Natural killer cell treated with Interleukin-12 subunit alpha and Interleukin-12 subunit beta and Interleukin-15 and Interleukin-18, amount 100 ng/mL, for 72 hours (primary cell): Measurements from ENCODE around the gene PARP14. TPM values are rescaled to one million over a fixed set of nuclear protein-coding genes. Genes with fewer than 3 reads are reported as not detected.
"Not testable (repeated sequence)": the region's sequence is repeated elsewhere in the genome, so short reads cannot be mapped to it uniquely, and the experiment has no call there.

ENCODE experiments used
- ATAC-seq, 2 donors: fragments of 150-1000 bp; cut with Tn5 transposase in 1 of 2; sonication (Bioruptor Pico), chemical (Tn5 transposase) in 1 of 2; 2 replicates each; pipeline ENCODE4 v1.10.0; 2021
- DNase-seq: peaks from one replicate; pipeline ENCODE4 v3.0.0; 2022; ENCODE audit warnings: low spot score
- H3K27ac Mint-ChIP-seq, 2 donors: 1 replicate in 1 of 2; 2 replicates in 1 of 2; pipeline ENCODE4 v1.8.0; 2022; ENCODE audit warnings: mixed read lengths in 2 of 2, mild to moderate bottlenecking in 1 of 2, moderate library complexity in 1 of 2
- H3K27me3 Mint-ChIP-seq, 2 donors: 1 replicate in 1 of 2; 2 replicates in 1 of 2; pipeline ENCODE4 v1.8.0; 2022; ENCODE audit warnings: mixed read lengths in 2 of 2
- H3K36me3 Mint-ChIP-seq: one replicate; pipeline ENCODE4 v1.8.0; 2022; ENCODE audit warnings: mixed read lengths
- H3K4me1 Mint-ChIP-seq, 2 donors: 1 replicate in 1 of 2; 2 replicates in 1 of 2; pipeline ENCODE4 v1.8.0; 2022; ENCODE audit warnings: low read depth in 2 of 2, mixed read lengths in 2 of 2, mild to moderate bottlenecking in 1 of 2
- H3K4me3 Mint-ChIP-seq: one replicate; pipeline ENCODE4 v1.8.0; 2022; ENCODE audit warnings: mixed read lengths
- H3K9me3 Mint-ChIP-seq: 2 replicates; pipeline ENCODE4 v1.8.0; 2022; ENCODE audit warnings: mixed read lengths
- total RNA-seq, 2 donors: library from RNA; stranded (reverse); gene quantifications; one replicate each; pipeline ENCODE4 v1.2.3, GENCODE V29; 2022

The PARP14 gene
- total RNA-seq, 2 donors from 2014 or later: 142 to 143 TPM

DNA sequence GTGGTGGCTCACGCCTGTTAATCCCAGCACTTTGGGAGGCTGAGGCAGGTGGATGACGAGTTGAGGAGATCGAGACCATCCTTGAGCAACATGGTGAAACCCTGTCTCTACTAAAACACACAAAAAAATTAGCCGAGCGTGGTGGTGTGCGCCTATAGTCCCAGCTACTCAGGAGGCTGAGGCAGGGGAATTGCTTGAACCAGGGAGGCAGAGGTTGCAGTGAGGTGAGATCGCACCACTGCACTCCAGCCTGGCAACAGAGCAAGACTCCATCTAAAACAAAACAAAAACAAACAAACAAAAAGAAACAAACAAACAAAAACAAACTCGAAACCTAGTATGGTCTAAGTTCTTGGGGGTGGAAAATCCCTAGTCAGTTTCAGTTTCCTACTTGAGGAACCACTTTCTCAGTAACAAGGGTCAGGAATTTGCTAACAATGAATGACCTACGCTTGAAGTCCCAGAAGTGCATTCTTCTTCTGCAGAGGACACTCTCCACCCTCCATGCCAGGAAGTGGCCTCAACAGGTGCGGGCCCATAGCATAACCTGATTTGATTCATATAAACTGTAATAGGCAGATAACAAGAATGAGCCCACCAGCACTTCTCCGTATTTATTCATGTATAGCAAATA, 2.3 kb downstream of the PARP14 start:
- peak overlapping the region; percentile 90 to 98 for H3K27ac Mint-ChIP-seq
- ATAC-seq, H3K27me3 Mint-ChIP-seq, H3K9me3 Mint-ChIP-seq, DNase-seq: not testable (repeated sequence)
- peaks cover 30% of the 10 kb centered on the region for H3K36me3 Mint-ChIP-seq
- H3K4me1 Mint-ChIP-seq: peaks cover 64% of the 10 kb centered on the region in 2 donors
- H3K4me3 Mint-ChIP-seq: peak overlapping the region; percentile 94

DNA sequence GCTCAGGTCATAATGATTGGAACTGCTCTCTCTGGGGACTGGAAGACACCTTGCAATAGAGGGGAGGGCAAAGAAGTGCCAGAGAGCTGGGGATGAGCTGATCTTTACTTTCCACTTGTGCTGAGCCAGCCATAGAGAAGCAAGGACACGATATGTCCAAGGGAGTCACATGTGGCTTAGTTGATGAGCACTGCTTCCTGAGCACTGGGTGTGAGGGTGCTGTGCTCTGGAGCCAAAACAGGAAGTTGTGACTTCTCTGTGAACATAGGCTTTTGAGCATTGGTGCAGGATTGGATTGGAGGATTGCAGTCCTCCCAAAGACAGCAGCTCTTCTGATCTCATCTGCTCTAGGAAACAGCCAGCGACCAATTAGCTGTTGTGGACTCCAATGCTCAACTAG, 6.7 kb downstream of the PARP14 start:
- no peaks in the 10 kb centered on the region for H3K27me3 Mint-ChIP-seq
- peaks cover 47% of the 10 kb centered on the region for H3K36me3 Mint-ChIP-seq
- H3K4me3 Mint-ChIP-seq: no peak overlapping the region
- peak overlapping the region in 1 of 2 donors; percentile 30 for H3K27ac Mint-ChIP-seq
- no peak for DNase-seq
- H3K4me1 Mint-ChIP-seq: peaks cover 39% of the 10 kb centered on the region in 2 donors
- ATAC-seq: no peak
- H3K9me3 Mint-ChIP-seq: no peaks in the 10 kb centered on the region

DNA sequence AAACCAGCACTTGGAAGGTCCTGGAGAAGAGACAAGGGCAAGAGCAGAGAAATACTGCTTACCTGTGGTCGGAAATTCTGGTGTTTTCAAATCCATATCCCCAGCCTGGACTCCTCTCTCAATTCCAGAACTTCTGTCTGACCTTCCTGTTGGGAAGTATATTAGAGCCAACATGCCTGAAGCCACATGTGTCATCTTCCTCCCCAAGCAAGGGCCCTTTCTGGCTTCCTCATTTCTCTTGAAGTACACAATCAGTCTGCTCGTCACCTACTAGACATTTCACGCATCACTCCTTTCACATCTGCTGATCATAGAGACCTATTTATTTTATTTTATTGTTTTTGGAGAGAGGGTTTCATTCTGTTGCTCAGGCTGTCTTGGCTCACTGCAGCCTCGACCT, 8.4 kb downstream of the PARP14 start:
- H3K9me3 Mint-ChIP-seq: no peaks in the 10 kb centered on the region
- no peak overlapping the region for H3K4me3 Mint-ChIP-seq
- no peak for DNase-seq
- H3K4me1 Mint-ChIP-seq: peaks cover 24 to 27% of the 10 kb centered on the region in 2 donors
- no peak overlapping the region for H3K27ac Mint-ChIP-seq
- no peaks in the 10 kb centered on the region for H3K27me3 Mint-ChIP-seq
- no peak for ATAC-seq
- H3K36me3 Mint-ChIP-seq: peaks cover 59% of the 10 kb centered on the region

DNA sequence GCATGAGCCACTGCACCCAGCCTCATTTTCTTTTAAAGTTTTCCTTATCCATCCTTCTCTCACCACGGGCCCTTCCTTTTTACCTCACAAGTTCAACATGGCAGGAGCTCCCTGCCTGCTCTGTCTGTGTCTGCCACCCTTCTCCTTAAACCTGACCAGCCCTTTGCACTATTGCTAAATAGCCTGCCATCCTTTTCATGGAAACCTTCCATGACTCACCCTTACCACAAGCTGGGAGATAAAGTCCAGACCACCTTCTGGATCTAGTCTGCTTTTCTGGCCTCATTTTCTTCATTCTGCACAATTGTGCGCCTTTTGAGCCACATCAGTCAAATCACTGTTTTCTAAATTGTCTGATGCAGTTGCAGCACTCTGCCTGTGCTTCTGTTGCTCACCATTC, 8.9 kb downstream of the PARP14 start:
- Mint-ChIP-seq H3K4me1 (peaks cover 20 to 23% of the 10 kb centered on the region in 2 donors), H3K36me3 (peaks cover 57% of the 10 kb centered on the region), H3K27ac (peak overlapping the region in 1 of 2 donors; percentile 8), H3K27me3 (no peaks in the 10 kb centered on the region), H3K9me3 (no peaks in the 10 kb centered on the region), H3K4me3 (no peak overlapping the region)
- no peak for DNase-seq
- ATAC-seq: no peak

DNA sequence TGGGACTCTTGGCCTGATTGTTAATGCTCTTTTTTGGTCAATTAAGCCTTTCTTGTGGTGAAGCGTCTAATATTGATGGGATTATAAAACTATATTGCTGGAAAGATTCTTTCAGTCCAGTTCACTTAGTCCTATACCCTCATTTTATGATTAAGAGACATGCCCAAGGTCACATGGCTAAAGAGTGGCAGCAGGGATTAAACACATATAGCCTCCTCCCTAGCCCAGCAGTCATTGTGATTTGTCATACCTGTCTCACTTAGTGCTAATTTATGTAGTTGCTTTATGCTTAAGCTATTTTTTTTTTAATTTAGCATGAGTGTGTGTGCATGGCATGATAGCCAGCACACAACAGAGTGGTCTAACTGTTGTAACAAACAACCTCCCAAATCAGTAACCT, 9.5 kb downstream of the PARP14 start:
- no peak overlapping the region for H3K27ac Mint-ChIP-seq
- peaks cover 20 to 23% of the 10 kb centered on the region in 2 donors for H3K4me1 Mint-ChIP-seq
- no peak overlapping the region for H3K4me3 Mint-ChIP-seq
- H3K9me3 Mint-ChIP-seq: no peaks in the 10 kb centered on the region
- no peak for DNase-seq
- H3K36me3 Mint-ChIP-seq: peaks cover 57% of the 10 kb centered on the region
- ATAC-seq: no peak
- H3K27me3 Mint-ChIP-seq: no peaks in the 10 kb centered on the region

DNA sequence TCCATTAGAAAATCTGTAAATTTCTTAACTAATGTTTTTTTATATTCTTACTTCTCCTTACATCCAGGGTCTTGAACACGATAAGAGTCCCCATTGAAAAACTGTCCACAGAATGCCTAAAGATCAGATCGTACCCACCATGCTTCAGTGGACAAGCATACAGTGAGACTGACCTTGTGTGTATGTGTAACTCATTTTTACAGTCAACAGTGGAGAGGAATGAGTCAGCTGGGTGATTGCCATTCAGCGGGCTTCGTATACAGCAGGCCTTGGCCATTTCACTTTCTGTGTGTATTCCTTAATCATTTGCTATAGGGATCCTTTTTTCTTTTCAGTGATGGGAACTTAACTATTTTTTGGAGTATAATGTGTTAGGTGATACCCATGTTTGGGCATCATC, 10.6 kb downstream of the PARP14 start:
- ATAC-seq: no peak
- no peaks in the 10 kb centered on the region for H3K9me3 Mint-ChIP-seq
- H3K27ac Mint-ChIP-seq: no peak overlapping the region
- no peak for DNase-seq
- peaks cover 56% of the 10 kb centered on the region for H3K36me3 Mint-ChIP-seq
- H3K27me3 Mint-ChIP-seq: no peaks in the 10 kb centered on the region
- peaks cover 19 to 21% of the 10 kb centered on the region in 2 donors for H3K4me1 Mint-ChIP-seq
- H3K4me3 Mint-ChIP-seq: no peak overlapping the region

DNA sequence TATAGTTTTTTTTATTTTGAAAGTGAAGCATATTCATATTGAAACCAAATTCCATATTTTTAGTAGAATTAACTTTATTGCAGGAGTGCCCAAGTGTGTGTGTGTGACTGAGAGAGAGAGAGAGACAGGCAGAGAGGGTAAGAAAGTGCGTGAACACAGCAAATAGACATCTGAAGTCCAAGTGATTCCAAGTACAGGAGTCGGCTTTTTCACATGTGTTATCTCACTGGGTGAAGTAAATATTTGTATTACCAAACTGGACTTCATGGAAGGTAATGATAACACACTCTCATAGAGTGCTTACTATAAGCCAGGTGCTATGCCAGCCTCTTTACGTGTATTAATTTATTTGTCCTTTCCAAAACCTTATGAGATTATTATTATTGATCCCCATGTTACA, 12.0 kb downstream of the PARP14 start:
- no peak for ATAC-seq
- H3K4me1 Mint-ChIP-seq: peaks cover 18 to 21% of the 10 kb centered on the region in 2 donors
- H3K36me3 Mint-ChIP-seq: peaks cover 55% of the 10 kb centered on the region

DNA sequence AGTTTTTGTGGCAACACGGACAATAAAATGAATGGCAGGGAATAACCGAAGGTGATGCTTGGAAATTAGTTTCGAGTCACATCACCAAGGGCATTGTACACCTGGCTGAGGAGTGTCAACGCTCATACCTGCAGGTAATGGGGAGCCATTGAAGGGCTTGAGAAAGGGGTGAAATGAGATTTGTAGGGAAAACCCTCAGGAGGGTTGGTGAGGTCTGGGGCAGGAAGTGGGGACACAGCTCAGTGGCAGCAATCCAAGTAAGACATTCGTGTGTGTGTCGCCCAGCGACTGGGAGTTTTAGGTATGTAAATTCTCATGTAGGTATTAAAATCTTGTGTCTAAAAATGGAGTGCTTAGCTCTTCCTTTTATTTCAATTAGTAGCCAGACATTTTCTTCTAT, 14.3 kb downstream of the PARP14 start:
- Mint-ChIP-seq H3K9me3 (no peaks in the 10 kb centered on the region), H3K36me3 (peaks cover 50% of the 10 kb centered on the region), H3K4me1 (peaks cover 22 to 27% of the 10 kb centered on the region in 2 donors), H3K4me3 (no peak overlapping the region), H3K27me3 (no peaks in the 10 kb centered on the region), H3K27ac (peak overlapping the region in 1 of 2 donors; percentile 25)
- no peak for DNase-seq
- ATAC-seq: no peak

More for the DNA sequence above, 12.0 kb downstream of the PARP14 start:
- Mint-ChIP-seq H3K27ac (peak overlapping the region in 1 of 2 donors; percentile 27), H3K27me3 (no peaks in the 10 kb centered on the region), H3K9me3 (no peaks in the 10 kb centered on the region), H3K4me3 (no peak overlapping the region)
- DNase-seq: no peak

DNA sequence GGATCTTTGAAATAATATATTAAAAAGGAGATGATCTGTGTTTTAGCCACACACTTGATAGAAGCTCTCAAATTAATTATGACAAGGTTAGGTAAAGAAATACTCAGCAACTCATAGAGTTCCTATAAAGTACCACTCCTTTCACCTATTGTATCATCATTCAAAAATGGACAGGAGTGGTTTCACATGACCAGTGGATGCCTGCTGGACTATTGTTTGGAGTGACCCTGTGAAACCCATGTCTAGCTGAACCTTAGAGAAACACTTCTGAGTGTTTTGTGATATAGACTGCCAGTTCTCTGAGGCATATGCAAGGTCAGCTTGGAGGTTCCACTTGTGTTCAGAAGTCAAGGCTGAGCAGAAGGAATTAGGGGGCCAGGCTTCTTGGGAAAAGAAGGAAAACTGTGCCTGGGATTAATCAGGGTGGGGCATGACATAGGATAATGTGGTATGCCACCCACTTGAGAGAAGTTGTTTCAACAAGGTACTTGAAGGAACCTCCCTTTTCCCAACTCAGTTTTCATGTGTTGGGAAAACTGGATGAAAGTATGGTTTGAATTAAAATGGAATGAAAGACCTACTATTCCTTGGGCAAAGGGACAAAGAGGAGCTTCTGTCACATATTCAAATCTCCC, 15.4 kb downstream of the PARP14 start:
- Mint-ChIP-seq H3K36me3 (peaks cover 57% of the 10 kb centered on the region), H3K27me3 (no peaks in the 10 kb centered on the region), H3K4me3 (no peak overlapping the region), H3K9me3 (no peaks in the 10 kb centered on the region), H3K4me1 (peaks cover 20 to 29% of the 10 kb centered on the region in 2 donors), H3K27ac (no peak overlapping the region)
- ATAC-seq: no peak
- no peak for DNase-seq

DNA sequence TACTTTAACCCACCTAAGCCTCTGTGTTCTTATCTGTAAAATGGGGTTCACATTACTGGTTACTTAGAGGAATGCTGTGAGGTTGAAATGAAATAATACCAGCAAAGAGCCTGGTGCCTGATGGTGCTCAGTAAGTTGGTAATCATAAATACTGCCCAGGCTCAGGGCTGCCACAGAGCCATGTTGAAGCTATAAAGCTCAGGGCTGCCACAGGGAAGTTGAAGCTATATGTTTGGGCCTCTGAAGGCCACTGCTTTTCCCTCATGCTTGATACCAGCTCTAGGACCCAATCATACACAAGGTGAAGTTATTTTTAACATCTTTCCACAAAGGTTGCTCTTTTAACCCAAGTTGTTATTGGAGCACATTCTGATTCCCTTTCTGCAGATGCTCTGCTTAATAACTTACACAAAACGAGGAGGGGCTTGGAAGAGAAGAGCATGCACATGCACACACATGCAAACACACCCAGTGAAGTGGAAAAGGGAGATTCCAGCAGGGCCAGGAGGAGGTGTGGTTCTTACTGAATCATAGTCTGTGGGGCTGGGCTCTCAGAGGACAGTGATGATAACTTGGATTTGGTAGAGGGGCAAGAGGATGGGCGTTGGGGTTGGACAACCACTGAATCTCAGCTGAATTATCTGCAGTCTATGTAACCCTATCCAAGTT, 17.4 kb downstream of the PARP14 start:
- H3K27ac Mint-ChIP-seq: peak overlapping the region in 1 of 2 donors; percentile 9
- no peaks in the 10 kb centered on the region for H3K9me3 Mint-ChIP-seq
- ATAC-seq (no peak), DNase-seq (no peak)
- H3K4me1 Mint-ChIP-seq: peaks cover 22 to 34% of the 10 kb centered on the region in 2 donors
- no peak overlapping the region for H3K4me3 Mint-ChIP-seq
- peaks cover 49% of the 10 kb centered on the region for H3K36me3 Mint-ChIP-seq
- no peaks in the 10 kb centered on the region for H3K27me3 Mint-ChIP-seq

DNA sequence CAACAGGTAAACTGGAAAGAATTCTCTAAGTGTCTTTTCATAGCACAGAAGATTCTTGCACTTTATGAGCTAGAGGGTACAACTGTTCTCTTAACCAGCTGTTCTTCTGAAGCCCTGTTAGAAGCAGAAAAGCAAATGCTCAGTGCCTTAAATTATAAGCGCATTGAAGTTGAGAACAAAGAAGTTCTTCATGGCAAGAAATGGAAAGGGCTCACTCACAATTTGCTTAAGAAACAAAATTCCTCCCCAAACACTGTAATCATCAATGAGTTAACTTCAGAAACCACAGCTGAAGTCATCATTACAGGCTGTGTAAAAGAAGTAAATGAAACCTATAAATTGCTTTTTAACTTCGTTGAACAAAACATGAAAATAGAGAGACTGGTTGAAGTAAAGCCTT, 19.6 kb downstream of the PARP14 start:
- no peak overlapping the region for H3K4me3 Mint-ChIP-seq
- H3K4me1 Mint-ChIP-seq: peaks cover 19 to 31% of the 10 kb centered on the region in 2 donors
- DNase-seq: no peak
- H3K27ac Mint-ChIP-seq: no peak overlapping the region
- H3K9me3 Mint-ChIP-seq: no peaks in the 10 kb centered on the region
- peaks cover 41% of the 10 kb centered on the region for H3K36me3 Mint-ChIP-seq
- H3K27me3 Mint-ChIP-seq: no peaks in the 10 kb centered on the region
- no peak for ATAC-seq

DNA sequence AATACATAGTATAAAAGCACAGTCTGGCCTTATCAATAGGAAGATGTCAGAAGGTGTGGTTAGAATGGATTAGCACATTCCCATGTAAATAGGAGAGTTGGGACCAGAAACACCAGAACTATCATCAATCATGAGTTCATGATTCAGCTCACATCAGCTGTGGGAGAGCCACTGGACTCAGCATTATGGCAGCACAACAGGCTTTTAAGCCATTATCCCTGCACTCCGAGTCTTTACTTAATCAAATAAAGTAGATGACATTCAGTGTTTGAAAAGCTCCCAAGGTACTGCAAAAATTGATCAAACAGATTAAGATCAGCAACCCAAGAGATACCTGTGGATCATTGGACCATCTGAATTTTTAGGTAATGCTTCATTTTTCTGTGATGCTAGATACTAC, 24.7 kb downstream of the PARP14 start:
- no peak for DNase-seq
- Mint-ChIP-seq H3K27me3 (no peaks in the 10 kb centered on the region), H3K27ac (no peak overlapping the region), H3K9me3 (no peaks in the 10 kb centered on the region), H3K36me3 (peaks cover 50% of the 10 kb centered on the region), H3K4me1 (peaks cover 23 to 27% of the 10 kb centered on the region in 2 donors), H3K4me3 (no peak overlapping the region)
- ATAC-seq: no peak

DNA sequence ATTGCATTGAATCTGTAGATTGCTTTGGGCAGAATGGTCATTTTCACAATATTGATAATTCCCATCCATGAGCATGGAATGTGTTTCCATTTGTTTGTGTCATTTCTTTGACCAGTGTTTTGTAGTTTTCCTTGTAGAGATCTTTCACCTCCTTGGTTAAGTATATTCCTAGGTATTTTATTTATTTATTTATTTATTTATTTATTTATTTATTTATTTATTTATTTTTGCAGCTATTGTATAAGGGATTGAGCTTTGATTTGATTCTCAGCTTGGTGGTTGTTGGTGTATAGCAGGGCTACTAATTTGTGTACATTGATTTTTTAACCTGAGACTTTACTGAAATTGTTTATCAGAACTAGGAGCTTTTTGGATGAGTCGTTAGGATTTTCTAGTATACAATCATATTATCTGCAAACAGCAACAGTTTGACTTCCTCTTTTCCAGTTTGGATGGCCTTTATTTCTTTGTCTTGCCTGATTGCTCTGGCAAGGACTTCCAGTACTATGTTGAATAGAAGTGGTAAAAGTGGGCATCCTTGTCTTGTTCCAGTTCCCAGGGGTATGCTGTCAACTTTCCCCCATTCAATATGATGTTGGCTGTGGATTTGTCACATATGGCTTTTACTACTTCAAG, 30.1 kb downstream of the PARP14 start:
- not testable (repeated sequence) for H3K4me3 Mint-ChIP-seq, H3K27ac Mint-ChIP-seq
- H3K36me3 Mint-ChIP-seq: peaks cover 68% of the 10 kb centered on the region

DNA sequence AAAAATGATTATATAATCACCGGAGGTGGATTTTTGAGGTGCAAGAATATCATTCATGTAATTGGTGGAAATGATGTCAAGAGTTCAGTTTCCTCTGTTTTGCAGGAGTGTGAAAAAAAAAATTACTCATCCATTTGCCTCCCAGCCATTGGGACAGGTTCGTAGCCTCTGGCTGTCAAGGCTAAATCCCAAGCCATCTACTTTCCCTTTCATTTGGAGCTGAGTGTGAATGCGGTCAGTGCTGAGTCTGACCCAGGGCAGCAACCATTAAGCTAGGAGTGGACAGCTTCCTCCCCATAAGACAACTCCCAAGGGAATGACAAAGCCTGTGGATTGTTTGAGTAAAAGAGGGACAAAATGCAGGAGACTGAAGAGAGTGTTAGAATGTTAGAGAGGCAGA, 33.6 kb downstream of the PARP14 start:
- ATAC-seq (no peak), DNase-seq (no peak)
- H3K4me1 Mint-ChIP-seq: peaks cover 24 to 27% of the 10 kb centered on the region in 2 donors
- no peaks in the 10 kb centered on the region for H3K9me3 Mint-ChIP-seq
- no peak overlapping the region for H3K4me3 Mint-ChIP-seq
- no peaks in the 10 kb centered on the region for H3K27me3 Mint-ChIP-seq
- H3K27ac Mint-ChIP-seq: no peak overlapping the region
- H3K36me3 Mint-ChIP-seq: peaks cover 75% of the 10 kb centered on the region

More for the DNA sequence above, 30.1 kb downstream of the PARP14 start:
- not testable (repeated sequence) for DNase-seq, ATAC-seq, H3K27me3 Mint-ChIP-seq, H3K9me3 Mint-ChIP-seq
- H3K4me1 Mint-ChIP-seq: peaks cover 29 to 32% of the 10 kb centered on the region in 2 donors
